GM10266 (cell line): Measurements from ENCODE around the gene ADNP2.
"Not testable (repeated sequence)": the region's sequence is repeated elsewhere in the genome, so short reads cannot be mapped to it uniquely, and the experiment has no call there.

Experiments used
- DNase-seq: peaks from one replicate; pipeline ENCODE4 v3.0.0; 2012; ENCODE audit errors: extremely low spot score
- TF ChIP-seq, protein P1 (sequence below): IDR thresholded peaks from 2 replicates; pipeline ENCODE4 v1.5.1; 2012; ENCODE audit warnings: mild to moderate bottlenecking, low read depth; ENCODE audit not compliant: control insufficient read depth, insufficient read depth; ENCODE audit errors: missing control alignments

ADNP2 gene

DNA sequence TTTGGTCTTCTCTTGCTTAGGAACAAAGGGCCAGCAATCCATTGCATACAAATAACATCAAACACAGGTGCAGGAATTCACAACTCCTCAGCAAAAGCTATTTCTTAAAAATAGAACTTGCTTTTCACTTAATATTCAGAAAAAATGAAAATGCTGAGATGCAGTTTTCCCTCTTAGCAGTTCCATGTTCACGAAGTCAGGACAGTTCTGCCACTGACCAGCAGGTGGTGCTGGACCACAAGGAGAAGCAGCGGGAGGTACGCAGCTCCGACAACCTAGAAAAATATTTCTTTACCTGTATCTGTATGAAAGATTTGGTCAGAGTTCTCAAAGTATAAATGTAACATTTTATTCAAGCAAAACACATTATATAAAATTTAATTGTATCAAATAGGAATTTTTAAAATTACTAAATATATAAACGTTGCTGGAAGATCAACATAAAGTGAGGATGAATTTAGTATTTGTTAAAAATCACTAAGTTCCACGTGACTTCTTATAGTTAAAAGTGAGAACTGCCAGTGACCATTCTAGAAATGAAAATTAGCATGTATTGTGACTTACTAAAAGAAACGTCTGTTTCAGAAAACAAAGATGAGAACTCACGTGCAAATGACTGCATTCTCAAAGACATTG, 48.8 kb downstream of the ADNP2 start:
- DNase-seq = peak; percentile 79

DNA sequence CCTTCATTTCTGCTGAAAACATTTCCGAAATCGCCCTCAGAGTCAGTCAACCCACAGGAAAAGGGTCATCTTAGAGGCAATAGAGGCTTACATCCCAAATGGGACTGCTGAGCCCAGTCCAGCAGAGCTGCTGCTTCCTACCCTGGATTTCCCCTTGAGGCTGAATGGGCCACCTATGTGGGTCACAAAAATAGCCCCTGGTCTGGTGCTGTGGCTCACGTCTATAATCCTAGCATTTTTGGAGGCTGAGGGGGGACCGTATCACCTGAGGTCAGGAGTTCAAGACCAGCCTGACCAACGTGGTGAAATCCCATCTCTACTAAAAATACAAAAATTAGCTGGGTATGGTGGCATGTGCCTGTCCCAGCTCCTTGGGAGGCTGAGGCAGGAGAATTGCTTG, 49.3 kb downstream of the ADNP2 start:
- DNase-seq = no peak
- TF ChIP-seq, protein P1, sequence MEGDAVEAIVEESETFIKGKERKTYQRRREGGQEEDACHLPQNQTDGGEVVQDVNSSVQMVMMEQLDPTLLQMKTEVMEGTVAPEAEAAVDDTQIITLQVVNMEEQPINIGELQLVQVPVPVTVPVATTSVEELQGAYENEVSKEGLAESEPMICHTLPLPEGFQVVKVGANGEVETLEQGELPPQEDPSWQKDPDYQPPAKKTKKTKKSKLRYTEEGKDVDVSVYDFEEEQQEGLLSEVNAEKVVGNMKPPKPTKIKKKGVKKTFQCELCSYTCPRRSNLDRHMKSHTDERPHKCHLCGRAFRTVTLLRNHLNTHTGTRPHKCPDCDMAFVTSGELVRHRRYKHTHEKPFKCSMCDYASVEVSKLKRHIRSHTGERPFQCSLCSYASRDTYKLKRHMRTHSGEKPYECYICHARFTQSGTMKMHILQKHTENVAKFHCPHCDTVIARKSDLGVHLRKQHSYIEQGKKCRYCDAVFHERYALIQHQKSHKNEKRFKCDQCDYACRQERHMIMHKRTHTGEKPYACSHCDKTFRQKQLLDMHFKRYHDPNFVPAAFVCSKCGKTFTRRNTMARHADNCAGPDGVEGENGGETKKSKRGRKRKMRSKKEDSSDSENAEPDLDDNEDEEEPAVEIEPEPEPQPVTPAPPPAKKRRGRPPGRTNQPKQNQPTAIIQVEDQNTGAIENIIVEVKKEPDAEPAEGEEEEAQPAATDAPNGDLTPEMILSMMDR = no peak

More for the DNA sequence above, 48.8 kb downstream of the ADNP2 start:
- TF ChIP-seq, protein P1 = peak; percentile 97

DNA sequence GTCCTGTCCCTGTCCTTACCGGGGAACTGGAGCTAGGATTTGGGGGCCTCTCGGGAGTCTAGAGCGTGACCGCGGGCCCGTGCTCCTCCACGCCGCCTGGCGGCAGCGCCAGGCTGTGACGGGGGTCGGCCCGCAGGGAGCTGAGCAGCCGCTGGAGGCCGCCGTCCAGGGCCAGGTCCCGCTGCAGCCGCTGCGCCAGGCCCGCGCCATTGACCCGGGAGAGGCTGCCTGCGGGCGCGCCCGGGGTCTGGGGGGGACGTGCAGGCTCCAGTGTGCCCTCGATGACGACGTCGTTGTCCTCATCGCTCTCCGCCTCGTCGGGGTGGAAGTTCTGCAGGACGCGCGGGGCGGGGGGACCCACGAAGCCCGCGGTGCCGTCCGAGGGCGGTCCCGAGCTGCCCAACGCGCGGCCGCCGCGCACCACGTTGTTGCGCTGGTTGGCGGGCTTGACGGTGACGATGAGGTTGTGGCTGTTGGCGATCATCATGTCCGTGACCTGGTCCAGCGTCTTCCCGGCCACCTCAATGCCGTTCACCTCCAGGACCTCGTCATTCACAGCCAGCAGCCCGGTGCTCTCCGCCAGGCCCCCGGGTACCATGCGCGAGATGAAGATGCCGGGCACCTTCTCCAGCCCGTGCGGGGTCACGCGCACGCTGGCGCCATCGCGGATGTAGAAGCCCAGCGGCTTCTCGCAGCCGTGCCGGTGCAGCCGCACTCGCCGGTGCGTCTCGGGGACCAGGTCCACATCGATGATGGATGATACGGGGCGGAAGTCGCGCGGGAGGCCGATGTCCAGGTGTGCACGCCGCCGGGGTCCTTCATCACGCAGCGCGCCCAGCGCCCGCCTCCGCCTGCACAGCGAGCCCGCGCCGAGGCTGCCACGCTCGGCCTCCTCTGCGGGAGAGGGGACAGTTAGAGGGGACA, 50.9 kb downstream of the ADNP2 start:
- peak; percentile 69 for DNase-seq
- TF ChIP-seq, protein P1 = peak; percentile 61

DNA sequence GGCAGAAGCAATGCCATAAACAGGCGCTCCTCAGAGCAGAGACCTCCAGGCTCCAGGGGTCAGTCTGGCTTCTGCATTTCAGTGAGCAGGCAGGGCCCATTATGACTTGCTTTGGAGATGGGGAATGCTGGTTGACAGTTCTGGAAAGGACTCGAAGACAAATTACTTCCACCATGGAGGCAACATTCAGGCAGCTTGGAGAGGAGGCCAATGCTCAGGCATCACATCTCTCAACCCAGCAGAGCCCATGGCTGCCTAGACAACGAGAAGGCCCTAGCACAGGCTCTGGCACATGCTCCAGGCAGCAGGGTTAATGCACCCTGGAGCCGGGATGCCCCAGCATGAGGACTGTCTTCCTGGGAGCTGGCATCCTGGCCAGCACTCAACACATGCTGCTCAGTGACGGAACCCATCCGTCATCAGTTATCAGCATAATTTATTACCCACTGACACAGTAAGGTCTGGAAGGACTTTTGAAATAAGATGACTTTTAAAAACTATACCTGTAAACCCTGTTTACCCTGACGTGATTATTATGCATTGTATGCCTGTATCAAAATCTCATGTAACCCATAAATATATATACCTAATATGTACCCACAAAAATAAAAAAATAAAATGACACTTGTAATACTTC, 52.8 kb downstream of the ADNP2 start:
- DNase-seq = no peak
- TF ChIP-seq, protein P1 = no peak

DNA sequence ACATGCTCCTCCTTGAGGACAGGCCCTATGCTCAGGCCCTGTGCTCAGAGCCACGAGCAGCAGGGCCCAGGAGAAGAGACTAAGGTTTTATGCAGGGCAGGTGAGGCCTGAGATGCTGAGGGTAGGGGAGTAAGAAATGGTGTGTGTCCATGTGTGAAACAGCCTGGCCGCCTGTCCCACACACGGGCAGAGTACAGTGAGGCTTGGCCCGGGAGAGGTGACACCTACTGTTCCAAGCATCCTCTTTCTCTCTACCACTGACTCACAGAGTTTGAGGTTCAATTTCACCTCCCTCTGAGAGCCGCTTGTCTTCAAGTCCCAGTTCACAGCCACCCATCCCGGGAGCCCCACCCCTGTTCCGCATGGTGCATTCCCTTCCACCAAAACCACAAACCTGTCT, 54.1 kb downstream of the ADNP2 start:
- TF ChIP-seq, protein P1 = no peak
- DNase-seq = no peak

DNA sequence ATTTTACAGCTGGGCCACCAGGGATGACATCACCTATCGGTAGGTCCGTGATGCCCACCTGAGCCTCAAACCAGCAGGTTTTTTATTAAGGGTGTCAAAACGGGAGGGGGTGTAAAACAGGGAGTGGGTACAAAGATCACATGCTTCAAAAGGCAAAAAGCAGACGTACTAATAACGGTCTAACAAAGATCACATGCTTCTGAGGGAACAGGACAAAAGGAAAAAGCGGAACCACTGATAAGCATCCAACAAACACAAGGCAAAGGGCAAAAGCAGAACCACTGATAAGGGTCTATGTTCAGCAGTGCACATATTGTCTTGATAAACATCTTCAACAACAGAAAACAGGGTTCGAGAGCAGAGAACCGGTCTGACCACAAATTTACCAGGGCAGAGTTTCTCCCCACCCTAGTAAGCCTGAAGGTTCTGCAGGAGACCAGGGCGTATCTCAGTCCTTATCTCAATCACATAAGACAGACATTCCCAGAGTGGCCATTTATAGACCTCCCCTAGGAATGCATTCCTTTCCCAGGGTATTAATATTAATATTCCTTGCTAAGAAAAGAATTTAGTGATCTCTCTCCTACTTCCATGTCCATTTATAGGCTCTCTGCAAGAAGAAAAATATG, 55.8 kb downstream of the ADNP2 start:
- not testable (repeated sequence) for DNase-seq

DNA sequence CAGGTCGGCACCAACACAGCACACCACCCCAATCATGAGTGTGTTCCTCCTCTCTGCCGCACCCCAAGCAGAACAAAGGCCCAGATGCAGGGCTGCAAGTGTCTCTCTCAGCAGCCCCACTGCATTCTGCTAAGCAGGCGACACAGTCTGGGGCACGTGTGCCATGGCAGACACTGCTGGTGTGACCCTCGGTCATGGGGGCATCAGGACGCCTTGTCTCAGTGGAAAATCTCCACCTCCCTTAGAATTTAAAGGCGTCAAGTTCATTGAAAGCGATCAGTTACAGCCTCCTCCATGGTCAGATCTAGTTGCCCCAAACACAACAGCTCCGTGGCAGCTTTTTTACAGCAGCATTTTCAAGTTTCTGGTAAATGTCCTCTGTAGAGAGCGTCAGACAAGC, 57.2 kb downstream of the ADNP2 start:
- no peak for DNase-seq
- TF ChIP-seq, protein P1 = no peak
